OCI-LY7 (cell line): ENCODE data around the gene KANSL1. TPM values are rescaled to one million over a fixed set of nuclear protein-coding genes. Genes with fewer than 3 reads are reported as not detected.
A peak's percentile ranks its signal among the peaks of the same experiment; 100 is the strongest.

Experiments
- BruUV-seq: library from RNA; stranded (reverse); fragments of 400-500 nt; replicated peaks from 2 replicates; lab custom pipeline; 2021; lab: Mats Ljungman, UMichigan
- CTCF ChIA-PET: fragments of 300-600 bp; sonication (Branson Sonifier 250); formaldehyde crosslinking; loops from one replicate; lab custom pipeline; 2022; ENCODE audit warnings: antibody characterized with exemption; ENCODE audit not compliant: unreplicated experiment; lab: Charles Lee
- POLR2A ChIA-PET: fragments of 300-600 bp; sonication (Branson Sonifier 250); formaldehyde crosslinking; loops from one replicate; lab custom pipeline; 2022; ENCODE audit warnings: antibody characterized with exemption; lab: Charles Lee
- DNase-seq: peaks from one replicate; pipeline ENCODE4 v3.0.0-alpha.2; 2015; ENCODE audit warnings: low spot score
- H2AFZ ChIP-seq: fragments of 200-600 bp; sonication (generic), shearing (Covaris generic); 2 replicates; pipeline ENCODE4 v1.6.1; 2014; ENCODE audit warnings: mild to moderate bottlenecking, antibody characterized with exemption, low read length, moderate library complexity
- H3K27ac ChIP-seq: fragments of 200-600 bp; sonication (generic); 2 replicates; pipeline ENCODE4 v1.5.1; 2014; ENCODE audit warnings: mixed run types, low read depth, mild to moderate bottlenecking, moderate library complexity, low read length, inconsistent platforms; ENCODE audit not compliant: poor library complexity, severe bottlenecking
- H3K36me3 ChIP-seq: fragments of 200-600 bp; sonication (generic); 2 replicates; pipeline ENCODE4 v1.6.1; 2014; ENCODE audit warnings: mild to moderate bottlenecking, antibody characterized with exemption, low read length, moderate library complexity, mixed read lengths; ENCODE audit not compliant: insufficient read depth
- H3K4me1 ChIP-seq: fragments of 200-600 bp; sonication (generic); 2 replicates; pipeline ENCODE4 v1.5.1; 2014; ENCODE audit warnings: mild to moderate bottlenecking, low read length; ENCODE audit not compliant: insufficient read depth, poor library complexity, severe bottlenecking
- H3K4me2 ChIP-seq: fragments of 200-600 bp; sonication (generic); 2 replicates; pipeline ENCODE4 v1.6.1; 2014; ENCODE audit warnings: mild to moderate bottlenecking, low read length
- H3K4me3 ChIP-seq: fragments of 200-600 bp; sonication (generic); 2 replicates; pipeline ENCODE4 v1.5.1; 2014; ENCODE audit warnings: mild to moderate bottlenecking, low read depth, low read length; ENCODE audit not compliant: poor library complexity, severe bottlenecking
- H3K79me2 ChIP-seq: fragments of 200-600 bp; sonication (generic); 2 replicates; pipeline ENCODE4 v1.6.1; 2016; ENCODE audit warnings: low read depth, mild to moderate bottlenecking, low read length, moderate library complexity, mixed read lengths; ENCODE audit not compliant: insufficient read depth
- H3K9me2 ChIP-seq: fragments of 200-600 bp; sonication (generic); 2 replicates; pipeline ENCODE4 v1.6.1; 2016; ENCODE audit warnings: mild to moderate bottlenecking, low read length, mixed read lengths; ENCODE audit not compliant: insufficient read depth
- H3K9me3 ChIP-seq: fragments of 200-600 bp; sonication (generic); 2 replicates; pipeline ENCODE4 v1.6.1; 2014; ENCODE audit warnings: mild to moderate bottlenecking, mixed run types, low read length, mixed read lengths
- H4K20me1 ChIP-seq: fragments of 200-600 bp; sonication (generic); 2 replicates; pipeline ENCODE4 v1.6.1; 2014; ENCODE audit warnings: mild to moderate bottlenecking, antibody characterized with exemption, low read length, moderate library complexity, mixed read lengths; ENCODE audit not compliant: insufficient read depth
- CTCF ChIP-seq: fragments of 200-600 bp; sonication (generic); conservative IDR thresholded peaks from 2 replicates; pipeline ENCODE4 v1.5.1; 2014; ENCODE audit warnings: mild to moderate bottlenecking, antibody characterized with exemption, low read length, moderate library complexity, mixed read lengths
- EZH2phosphoT487 ChIP-seq: fragments of 200-600 bp; sonication (generic); IDR thresholded peaks from 2 replicates; pipeline ENCODE4 v1.6.1; 2018; ENCODE audit warnings: low read depth, borderline replicate concordance, mild to moderate bottlenecking, mixed run types, antibody characterized with exemption, low read length, moderate library complexity, mixed read lengths
- intact Hi-C: fragments of 100-400 bp; cut with micrococcal nuclease; formaldehyde crosslinking; loops from one replicate; pipeline ENCODE4 v1.10.0; 2022; ENCODE audit not compliant: unreplicated experiment
- total RNA-seq, 2 experiments: library from RNA; depleted of rRNA in 1 of 2; stranded (reverse); fragments of >200 nt in 1 of 2; shearing (Covaris generic) in 1 of 2; gene quantifications; 2 replicates each; pipeline ENCODE4 v1.2.3, GENCODE V29; 2014 to 2022

KANSL1 gene
- total RNA-seq, 2 experiments from 2014 or later = 96.9 to 129 TPM

- peak overlapping the region; percentile 10; the same call in 1 of the 2 replicates for H2AFZ ChIP-seq
Measured at GRCh38 chr17:46192189-46192438, 1.1 kb downstream of the KANSL1 start.

GRCh38 chr17:46191322-46192188 lies 1.7 kb downstream of the KANSL1 start:
- Histone ChIP-seq H3K9me2 (no peaks in the 10 kb centered on the region), H3K4me2 (peak overlapping the region; percentile 95), H4K20me1 (peaks cover 39% of the 10 kb centered on the region), H3K4me1 (peaks cover 61% of the 10 kb centered on the region), H3K79me2 (peaks cover 86% of the 10 kb centered on the region), H3K36me3 (peaks cover 41% of the 10 kb centered on the region; the same call in 1 of the 2 replicates), H2AFZ (no peak overlapping the region; the same call in 1 of the 2 replicates), H3K27ac (peak overlapping the region; percentile 84), H3K4me3 (peak overlapping the region; percentile 74), H3K9me3 (no peaks in the 10 kb centered on the region)
- TSS peak; percentile 71 for BruUV-seq
- TF ChIP-seq EZH2phosphoT487 (no peak), CTCF (no peak)
- DNase-seq = peak; percentile 49
- ChIA-PET POLR2A (interaction anchor here (0.7 kb wide), 2 partner anchors 147 to 1040 kb away, joined by 3 read pairs; no protein-coding TSS in a partner anchor), CTCF (no interaction called here)
- intact Hi-C loops = loop anchor here (2.0 to 5.0 kb wide), 3 partner anchors 41 to 144 kb away; no protein-coding TSS in a partner anchor

More at GRCh38 chr17:46192189-46192438, 1.1 kb downstream of the KANSL1 start:
- Histone ChIP-seq H3K36me3 (peaks cover 40% of the 10 kb centered on the region), H3K79me2 (peaks cover 86% of the 10 kb centered on the region), H3K4me1 (peaks cover 57% of the 10 kb centered on the region), H4K20me1 (peaks cover 35% of the 10 kb centered on the region), H3K4me3 (peak overlapping the region; percentile 74), H3K27ac (peak overlapping the region; percentile 84), H3K9me2 (no peaks in the 10 kb centered on the region), H3K9me3 (no peaks in the 10 kb centered on the region), H3K4me2 (peak overlapping the region; percentile 95)
- no TSS peak for BruUV-seq
- CTCF ChIA-PET = no interaction called here
- intact Hi-C loops = loop anchor here (2.0 to 5.0 kb wide), 2 partner anchors 53 to 145 kb away; no protein-coding TSS in a partner anchor
- POLR2A ChIA-PET = interaction anchor here (0.7 kb wide), 1 partner anchor 1039 kb away, joined by 3 read pairs; no protein-coding TSS in a partner anchor
- TF ChIP-seq CTCF = no peak
- TF ChIP-seq EZH2phosphoT487 = no peak
- no peak for DNase-seq
